GM21515 (cell line): ENCODE results near the gene CYSRT1.

Experiments used
- ATAC-seq: cut with Tn5 transposase; IDR thresholded peaks from one replicate; pipeline ENCODE4 v1.9.1; 2021; ENCODE audit not compliant: unreplicated experiment

Gene CYSRT1, protein sequence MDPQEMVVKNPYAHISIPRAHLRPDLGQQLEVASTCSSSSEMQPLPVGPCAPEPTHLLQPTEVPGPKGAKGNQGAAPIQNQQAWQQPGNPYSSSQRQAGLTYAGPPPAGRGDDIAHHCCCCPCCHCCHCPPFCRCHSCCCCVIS

DNA sequence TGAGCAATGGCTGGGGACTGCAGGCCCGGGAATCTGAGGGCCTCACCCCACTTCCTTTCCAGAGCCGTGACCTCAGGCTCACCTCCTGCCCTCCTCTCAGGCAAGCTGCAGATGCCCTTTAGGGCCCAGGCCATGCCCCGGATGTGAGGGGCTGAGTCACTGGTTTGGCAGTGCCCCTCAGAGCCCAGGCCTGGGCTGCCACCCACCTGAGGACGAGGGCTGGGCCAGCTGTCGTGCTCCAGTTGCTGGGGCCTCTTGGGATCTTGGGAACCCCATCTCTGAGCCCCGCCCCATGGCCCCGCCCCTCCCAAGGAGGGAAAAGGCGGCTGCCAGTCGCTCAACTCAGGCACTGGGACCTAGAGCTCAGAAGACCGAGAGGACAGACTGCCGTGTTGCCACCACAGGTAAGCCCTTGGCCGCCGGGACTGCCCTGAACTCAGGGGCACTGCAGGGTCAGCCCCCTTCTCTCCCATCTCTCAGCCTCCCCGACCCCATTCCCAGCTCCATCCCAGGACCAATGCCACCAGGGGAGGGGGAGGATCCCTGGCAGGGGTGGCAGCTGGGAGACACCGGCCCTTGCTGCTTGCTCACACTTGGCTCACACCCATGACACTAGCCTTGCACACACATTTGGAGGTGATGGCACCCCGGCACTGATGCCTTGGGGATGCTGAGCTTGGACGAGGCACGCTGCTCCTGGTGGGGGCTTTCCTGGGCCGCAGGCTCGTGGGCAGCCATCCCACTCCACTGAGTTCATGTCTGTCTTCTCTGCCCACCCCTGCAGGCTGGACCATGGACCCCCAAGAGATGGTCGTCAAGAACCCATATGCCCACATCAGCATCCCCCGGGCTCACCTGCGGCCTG is at the start of gene CYSRT1:
CYSRT1 (plus strand) TSS at position 345 of the 865 bp plus-strand sequence; CDS start at position 793, 448 bp downstream.
- no peak for ATAC-seq

DNA sequence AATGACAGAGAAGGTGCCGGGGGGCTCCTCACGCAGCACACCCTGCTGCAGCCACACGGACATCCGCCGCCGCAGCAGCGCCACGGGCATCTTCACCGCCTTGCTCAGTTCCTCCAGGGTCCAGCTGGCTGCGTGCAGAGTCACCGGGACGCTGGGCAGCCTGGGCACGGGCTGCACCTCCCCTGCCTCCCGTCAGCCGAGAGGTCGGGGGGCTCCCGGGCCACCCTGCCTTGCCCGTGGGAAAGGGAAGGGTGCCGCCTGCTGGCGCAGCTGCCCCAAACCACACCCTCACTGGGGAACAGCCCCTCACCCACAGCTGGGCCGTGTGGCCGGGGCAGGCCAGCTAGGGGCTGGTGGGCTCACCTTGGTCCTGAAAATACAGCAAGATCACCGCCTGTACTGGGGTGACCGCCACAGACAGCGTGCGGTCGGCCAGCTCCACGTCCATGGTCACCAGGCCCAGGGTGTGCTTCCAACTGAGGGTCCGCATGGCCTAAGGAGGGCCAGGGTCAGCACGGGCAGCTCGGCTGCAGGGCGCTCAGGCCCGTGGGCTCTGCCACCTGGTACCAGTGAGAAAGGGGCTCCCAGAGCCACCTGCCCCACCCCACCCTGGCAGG is 49.5 kb upstream of the CYSRT1 start:
- no peak for ATAC-seq

DNA sequence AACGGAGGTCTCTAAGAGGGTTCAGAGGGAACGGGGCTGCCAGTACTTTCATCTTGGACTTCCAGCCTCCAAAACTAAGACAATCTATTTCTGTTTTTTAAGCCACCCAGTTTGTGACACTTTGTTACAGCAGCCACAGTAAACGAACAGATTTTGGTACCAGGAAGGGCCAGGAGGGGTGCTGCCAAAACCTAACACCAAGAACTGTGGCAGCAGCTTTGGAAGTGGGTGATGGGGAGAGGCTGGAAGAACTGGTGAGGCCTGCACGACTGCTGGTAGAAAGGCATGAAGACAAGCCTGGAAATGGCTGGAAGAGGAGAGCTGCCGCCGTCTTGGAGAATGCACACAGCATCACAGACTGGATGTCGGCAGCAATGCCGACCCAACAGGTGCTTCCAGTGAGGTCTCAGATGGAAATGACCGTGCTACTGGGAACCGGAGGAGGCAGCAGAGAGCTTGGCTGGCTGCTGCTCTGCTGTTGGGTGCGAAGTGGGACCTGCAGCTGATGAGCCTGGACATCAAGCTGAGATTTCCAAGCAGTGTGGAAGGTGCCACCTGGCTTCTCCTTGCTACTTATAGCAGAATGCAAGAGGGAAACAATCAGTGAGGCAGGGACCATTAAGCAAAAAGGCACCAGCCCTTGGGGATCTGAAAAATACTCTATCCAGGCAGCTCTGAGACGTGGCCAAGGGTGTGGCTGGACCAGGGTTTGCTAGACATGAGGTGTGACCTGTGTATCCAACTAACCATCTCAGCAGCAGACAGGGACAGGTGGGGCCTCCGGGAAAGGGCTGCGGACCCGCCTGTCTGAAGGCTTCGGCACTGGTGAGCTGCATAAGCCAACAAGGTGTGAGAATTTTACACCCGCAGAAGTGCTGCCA is 48.4 kb upstream of the CYSRT1 start:
- ATAC-seq = no peak

DNA sequence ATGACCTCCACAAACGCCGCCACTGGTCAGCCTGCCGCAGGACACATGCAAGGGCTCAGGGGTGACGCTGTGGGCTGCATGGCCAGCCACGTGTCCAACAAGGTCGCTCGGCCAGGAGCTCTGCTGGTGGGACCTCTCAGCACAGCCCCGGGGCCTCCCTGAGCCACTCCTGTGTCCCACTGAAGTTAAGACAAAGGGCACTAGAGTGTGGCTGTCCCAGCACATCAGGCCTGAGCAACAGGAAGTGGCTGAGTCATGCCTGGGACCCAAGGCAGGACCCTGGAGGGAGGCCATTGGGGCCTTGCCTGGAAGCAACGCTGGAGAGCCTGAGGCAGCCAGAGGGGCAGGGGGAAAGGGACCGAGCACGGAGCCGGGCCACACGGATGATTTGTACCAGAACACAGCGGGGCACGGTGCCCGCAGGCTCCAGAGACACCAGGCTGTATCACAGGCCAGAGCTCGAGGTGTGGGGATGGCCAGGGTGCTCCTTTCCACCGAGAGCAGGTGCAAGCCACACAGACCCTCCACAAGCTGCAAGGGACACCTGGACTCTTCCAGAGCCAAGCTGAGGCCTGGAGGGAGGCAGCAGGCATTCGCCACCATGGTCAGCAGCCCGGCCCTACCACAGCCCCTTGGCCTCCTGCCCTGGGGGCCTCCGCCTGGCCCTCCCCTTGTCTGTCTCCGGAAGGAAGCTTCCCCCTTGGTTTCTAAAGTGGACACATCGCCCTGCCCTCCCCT is 46.6 kb upstream of the CYSRT1 start:
- ATAC-seq = no peak

DNA sequence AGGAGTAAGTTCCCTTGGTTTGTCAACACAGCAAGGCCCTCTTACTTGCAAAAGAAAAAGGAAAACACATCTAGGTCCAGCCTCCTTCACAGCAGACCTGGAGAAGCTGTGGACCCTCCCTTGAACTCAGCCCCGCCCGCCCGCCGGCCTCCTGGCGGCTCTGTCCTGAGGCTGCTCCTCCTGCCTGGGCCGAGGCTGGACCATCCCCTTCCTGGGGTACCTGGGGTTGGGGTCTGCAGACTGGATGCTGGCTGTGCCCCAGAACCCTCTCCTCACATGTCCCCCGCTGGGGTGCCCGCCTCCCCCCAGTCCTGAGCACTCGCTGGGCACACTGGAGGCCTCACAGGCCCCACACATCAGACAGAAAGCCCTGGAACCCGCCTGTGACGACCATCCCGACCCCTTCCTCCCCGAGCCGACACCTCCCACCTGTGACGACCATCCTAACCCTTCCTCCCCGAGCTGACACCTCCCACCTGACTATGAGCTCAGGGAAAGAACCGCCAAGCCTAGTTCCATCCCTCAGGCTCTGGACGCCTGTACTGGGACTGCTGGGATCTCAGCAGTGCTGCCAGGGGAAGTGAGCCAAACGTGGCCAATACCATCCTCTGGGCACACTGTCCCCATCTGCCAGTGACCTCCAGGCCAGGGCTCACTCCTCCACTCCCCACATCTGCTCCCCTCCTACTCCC is 45.9 kb upstream of the CYSRT1 start:
- ATAC-seq = no peak

GRCh38 chr9:137179761-137180160 is 45.2 kb upstream of the CYSRT1 start:
- ATAC-seq = no peak

DNA sequence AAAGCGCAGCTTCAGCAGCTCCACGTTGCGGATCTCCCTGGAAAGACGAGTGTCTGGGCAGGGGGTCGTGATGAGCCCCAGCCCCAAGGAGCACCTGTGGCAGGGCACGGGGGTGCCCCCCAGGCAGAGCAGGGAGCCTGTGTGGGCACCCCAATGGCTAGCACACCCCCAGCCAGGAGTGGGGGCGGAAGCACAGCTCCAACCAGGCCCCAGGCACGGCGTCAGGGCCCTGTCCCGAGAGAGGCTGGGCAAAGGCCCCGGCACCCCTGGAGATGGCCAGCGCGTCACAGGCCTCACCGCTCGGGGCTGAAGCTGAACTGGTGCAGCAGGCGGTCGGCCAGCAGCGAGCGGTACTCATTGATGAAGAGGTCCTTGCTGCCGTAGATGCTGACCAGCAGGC is 44.5 kb upstream of the CYSRT1 start:
- ATAC-seq = no peak

GRCh38 chr9:137181680-137182079 is 43.3 kb upstream of the CYSRT1 start:
- ATAC-seq = no peak

DNA sequence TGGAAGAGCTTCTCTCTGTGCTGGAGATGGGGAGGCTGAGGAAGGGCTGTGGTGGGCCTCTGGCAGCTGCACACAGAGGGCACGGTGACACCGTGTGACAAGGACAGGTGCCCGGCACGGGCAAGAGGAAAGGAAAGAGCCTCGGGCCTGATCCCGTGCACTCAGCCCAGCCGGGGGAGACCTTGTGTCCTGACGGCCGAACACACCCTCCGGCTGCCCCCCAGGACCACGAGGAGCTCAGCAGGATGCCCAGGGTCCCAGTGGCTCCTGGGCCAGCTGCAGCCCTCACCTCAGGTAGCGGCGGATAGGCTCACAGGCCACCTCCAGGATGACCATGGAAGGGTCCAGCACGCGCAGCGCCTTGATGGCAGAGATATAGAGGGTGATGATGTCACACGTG is 42.1 kb upstream of the CYSRT1 start:
- no peak for ATAC-seq

GRCh38 chr9:137183980-137184595 is 40.9 kb upstream of the CYSRT1 start:
- ATAC-seq = no peak

DNA sequence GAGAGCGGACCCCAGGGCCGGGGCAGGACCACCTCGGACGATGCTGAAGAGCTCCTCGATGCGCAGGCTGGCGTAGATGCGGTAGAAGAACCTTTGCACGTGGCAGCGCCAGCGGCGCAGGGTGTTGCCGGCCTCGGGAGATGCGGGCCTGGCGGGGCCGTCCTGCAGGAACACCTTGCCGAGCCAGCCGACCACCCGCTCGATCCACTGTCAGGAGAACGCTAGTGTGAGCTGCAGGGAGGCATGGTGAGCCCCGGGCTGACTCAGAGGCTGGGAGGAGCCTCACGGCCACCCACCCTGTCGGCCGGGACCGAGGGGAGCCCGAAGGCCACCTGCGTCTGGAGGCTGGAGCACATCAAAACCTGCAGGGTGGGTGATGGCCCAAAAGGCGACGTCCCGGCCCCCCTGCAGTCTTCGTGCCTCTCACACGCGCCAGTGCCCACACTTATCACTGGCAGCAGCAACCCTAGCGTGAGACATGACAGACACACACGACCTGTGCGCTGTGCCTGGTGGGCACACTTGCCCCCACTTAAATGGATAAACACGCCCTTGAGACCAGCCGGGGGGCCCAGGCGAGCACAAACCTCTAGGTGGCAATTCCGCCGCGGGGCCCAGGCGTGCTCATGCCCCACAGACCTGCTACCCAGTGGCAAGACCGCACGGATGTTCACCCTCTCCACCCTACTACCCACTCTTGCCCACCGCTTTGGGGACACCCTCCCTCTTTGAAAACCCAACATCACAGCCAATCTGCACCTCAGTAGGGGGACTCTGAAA is 39.9 kb upstream of the CYSRT1 start:
- no peak for ATAC-seq

DNA sequence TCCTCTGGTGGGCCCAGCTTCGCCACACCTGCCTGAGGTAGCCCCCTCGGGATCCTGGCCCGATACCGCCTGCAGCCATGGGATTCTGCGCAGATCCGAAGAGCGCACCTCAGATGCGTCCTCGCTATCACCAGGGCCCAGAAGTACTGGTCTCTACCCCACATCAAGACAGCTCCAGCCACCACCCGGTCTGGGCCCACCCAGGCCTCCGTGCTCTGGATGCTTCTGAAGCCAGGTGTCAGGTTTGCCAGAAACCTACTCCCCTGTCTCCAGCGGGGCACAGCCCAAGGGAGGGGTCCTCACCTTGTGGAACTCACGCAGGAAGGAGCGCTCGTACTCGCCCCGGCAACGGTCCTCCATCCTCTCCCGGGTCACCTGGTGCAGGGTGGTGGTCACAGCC is 39.1 kb upstream of the CYSRT1 start:
- no peak for ATAC-seq

DNA sequence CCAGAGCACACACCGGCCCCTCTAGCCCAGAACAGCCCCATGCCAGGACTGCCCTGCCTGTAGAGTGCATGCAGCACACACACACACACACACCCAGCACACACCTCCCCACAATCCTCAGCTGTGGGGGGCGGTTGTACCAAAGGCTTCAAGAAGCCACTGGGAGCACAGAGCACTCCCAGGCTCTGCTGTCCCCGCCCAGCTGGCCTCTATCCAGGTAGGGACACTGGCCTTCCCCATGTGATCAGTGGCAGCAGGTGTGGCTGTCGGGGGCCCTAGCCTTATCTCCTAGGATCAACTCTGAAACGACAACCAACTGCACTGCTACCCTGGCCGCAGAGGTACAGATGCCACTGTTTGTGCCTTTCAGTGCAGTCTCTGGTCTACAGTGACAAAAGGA is 38.6 kb upstream of the CYSRT1 start:
- ATAC-seq = no peak

DNA sequence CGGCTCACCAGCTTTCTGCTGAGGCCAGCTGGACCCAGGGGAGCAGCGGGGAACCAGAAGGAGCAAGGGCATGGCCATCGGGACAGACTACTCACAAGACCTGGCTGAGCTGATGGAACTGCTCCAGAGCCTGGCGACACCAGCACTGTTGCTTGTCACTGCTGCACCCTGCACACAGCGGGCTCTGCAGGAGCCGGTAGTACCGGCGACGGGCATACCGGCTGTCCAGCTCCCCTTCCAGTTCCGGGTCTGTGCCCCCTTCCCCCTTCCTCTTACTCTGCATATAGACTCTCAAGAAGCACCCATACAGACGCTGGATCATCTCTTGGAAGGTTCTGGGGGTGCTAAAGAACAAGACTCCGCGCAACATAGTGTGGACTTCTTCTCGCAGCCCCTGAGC is 37.6 kb upstream of the CYSRT1 start:
- ATAC-seq = no peak

DNA sequence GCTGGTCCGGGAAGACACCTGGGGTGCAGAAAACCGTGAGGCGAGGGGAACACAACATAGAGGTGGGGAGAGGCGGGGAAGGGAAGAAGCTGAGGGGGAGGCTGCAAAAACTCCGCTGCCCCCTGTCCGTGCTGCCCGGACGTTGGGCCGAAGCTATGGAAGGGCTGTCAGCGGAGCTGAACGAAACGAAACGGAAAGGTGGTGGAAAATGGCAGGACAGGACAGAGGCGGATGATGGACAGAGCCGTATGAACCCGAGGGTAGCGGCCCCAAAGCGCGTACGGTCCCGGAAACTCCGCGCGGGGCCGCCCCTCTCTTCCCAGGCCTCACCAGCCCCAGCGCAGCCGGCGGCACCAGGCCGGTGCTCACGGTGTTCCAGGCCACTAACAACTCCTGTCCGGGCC is 36.9 kb upstream of the CYSRT1 start:
- ATAC-seq = peak; percentile 2

DNA sequence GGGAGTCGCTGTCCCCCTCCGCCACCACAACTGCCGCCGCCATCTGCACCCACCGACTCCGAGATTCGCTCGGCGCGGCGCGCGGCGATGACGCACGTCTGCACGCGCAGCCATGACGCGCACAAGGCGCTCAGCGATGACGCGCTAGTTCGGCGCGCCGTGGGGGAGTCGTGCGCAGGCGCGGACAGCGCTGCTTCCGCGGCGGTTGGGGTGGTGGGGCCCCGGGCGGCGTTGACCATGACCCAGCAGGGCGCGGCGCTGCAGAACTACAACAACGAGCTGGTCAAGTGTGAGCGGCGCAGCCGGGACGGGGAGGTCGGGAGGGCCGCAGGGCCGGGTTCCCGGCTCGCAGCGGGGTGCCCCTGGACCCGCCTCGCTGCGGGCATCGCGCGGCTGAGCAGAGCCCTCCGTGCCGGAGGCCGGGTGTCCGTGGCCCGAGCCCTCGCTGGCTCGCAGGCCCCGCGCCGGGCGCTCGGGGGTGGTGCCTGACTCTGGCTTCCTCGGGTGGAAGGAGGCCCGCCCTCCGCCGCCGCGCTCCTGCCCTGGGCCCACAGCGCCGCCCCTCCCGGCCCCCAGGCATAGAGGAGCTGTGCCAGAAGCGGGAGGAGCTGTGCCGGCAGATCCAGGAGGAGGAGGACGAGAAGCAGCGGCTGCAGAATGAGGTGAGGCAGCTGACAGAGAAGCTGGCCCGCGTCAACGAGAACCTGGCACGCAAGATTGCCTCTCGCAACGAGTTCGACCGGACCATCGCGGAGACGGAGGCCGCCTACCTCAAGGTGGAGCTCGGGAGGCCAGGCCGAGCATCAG is 36.3 kb upstream of the CYSRT1 start, which contains the start of the genes ANAPC2 and SSNA1:
ANAPC2 (minus strand) TSS at position 71 of the 807 bp plus-strand sequence; CDS start at position 43, 28 bp downstream.
SSNA1 (plus strand) TSS at position 187 of the 807 bp plus-strand sequence; CDS start at position 238, 51 bp downstream.
- peak; percentile 68 for ATAC-seq
